ENCODE results near the gene ZFR2. TPM values are rescaled to one million over a fixed set of nuclear protein-coding genes. Genes with fewer than 3 reads are reported as not detected.
"Not testable (repeated sequence)": the region's sequence is repeated elsewhere in the genome, so short reads cannot be mapped to it uniquely, and the experiment has no call there.

ZFR2 gene
- total and polyA plus RNA-seq, 7 experiments from 2014 or later = 0.22 to 5.5 (median 1.7) TPM

DNA sequence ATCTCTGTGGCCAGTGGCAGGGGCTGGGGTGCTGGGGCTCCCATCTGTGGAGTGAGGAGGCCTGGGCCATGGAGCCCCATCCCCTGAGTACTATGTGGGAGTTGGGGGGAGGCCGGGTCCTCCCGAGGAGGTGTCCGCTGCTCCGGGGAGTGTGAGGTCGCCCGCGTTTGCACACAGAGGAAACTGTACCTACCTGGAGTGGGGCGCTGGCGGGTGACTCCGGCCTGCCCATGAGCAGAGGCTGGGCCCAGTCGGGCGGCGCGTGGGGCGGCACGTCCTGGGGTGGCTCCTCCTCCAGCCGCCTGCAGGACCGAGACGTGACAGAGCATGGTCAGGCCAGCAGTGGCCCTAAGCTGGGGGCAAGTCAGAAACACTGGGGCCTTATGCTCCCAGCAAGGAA is 48.8 kb downstream of the ZFR2 start:
- Mint-ChIP-seq H3K4me3 (no peak overlapping the region), H3K27ac (no peak overlapping the region), H3K9me3 (peaks cover 0 to 4% (median 0%) of the 10 kb centered on the region in 11 donors), H3K36me3 (no peaks in the 10 kb centered on the region), H3K27me3 (no peaks in the 10 kb centered on the region), H3K4me1 (peaks cover 2 to 42% (median 23%) of the 10 kb centered on the region in 7 donors)
- no peaks in the 10 kb centered on the region for H3K27me3 ChIP-seq (ENCODE audit: control insufficient read depth in 2 of 2, insufficient read depth in 2 of 2, low read length in 2 of 2)
- no peaks in the 10 kb centered on the region for H3K9me3 ChIP-seq (ENCODE audit: control insufficient read depth in 2 of 3, low read length in 3 of 3)
- POLR2A ChIA-PET = interaction anchor here (3.0 kb wide), 1 partner anchor 58 kb away, joined by 18 read pairs; the partner anchor contains the start of genes APBA3 and MRPL54
- H3K36me3 ChIP-seq (ENCODE audit: control insufficient read depth in 2 of 3, insufficient read depth in 3 of 3, low read length in 3 of 3) = no peaks in the 10 kb centered on the region
- peaks cover 3 to 19% of the 10 kb centered on the region in 2 donors for H3K4me1 ChIP-seq (ENCODE audit: control insufficient read depth in 2 of 2, insufficient read depth in 2 of 2, low read length in 2 of 2)
- CTCF ChIA-PET = no interaction called here
- no peak for DNase-seq
- no peak for ATAC-seq
- intact Hi-C loops (cut with micrococcal nuclease) = loop anchor here (5.0 kb wide), 3 partner anchors 38 to 118 kb away; partner anchors contain the start of genes PIP5K1C (in 1 of the 2) and TJP3 (in 1 of the 2)
- H3K27ac ChIP-seq (ENCODE audit: low read depth, low read length) = no peak overlapping the region
- H3K4me3 ChIP-seq (ENCODE audit: low read length) = no peak overlapping the region

DNA sequence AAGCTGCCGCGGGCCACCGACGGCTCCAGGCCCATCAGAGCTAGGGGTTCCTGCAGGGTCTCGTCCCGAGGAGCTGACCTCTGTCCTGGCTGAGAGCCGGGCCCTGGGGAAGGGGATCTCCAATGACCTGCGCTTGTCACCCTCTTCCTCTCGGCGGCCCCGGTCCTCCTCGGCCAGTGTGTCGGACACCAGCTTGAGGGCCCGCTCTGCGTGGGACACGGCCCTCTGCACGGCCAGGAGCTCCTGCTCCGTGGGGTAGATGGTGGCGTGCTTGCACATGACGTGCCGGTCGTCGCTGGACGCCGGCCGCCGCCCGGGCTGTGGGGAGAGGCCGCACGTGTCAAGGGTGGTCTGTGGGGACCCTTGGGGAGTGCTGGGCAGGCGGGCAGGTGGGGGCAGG is 49.9 kb downstream of the ZFR2 start:
- Histone ChIP-seq H3K27ac (ENCODE audit: low read depth, low read length) (no peak overlapping the region), H3K27me3 (ENCODE audit: control insufficient read depth in 2 of 2, insufficient read depth in 2 of 2, low read length in 2 of 2) (no peaks in the 10 kb centered on the region), H3K4me3 (ENCODE audit: low read length) (no peak overlapping the region), H3K4me1 (ENCODE audit: control insufficient read depth in 2 of 2, insufficient read depth in 2 of 2, low read length in 2 of 2) (peaks cover 13 to 30% of the 10 kb centered on the region in 2 donors), H3K36me3 (ENCODE audit: control insufficient read depth in 2 of 3, insufficient read depth in 3 of 3, low read length in 3 of 3) (no peaks in the 10 kb centered on the region), H3K9me3 (ENCODE audit: control insufficient read depth in 2 of 3, low read length in 3 of 3) (no peaks in the 10 kb centered on the region)
- intact Hi-C loops (cut with micrococcal nuclease) = no loop called here
- Mint-ChIP-seq H3K9me3 (peaks cover 0 to 4% (median 0%) of the 10 kb centered on the region in 11 donors), H3K4me3 (peak overlapping the region in 3 of 10 donors; percentile 41 to 66 (median 53)), H3K4me1 (peaks cover 12 to 53% (median 34%) of the 10 kb centered on the region in 7 donors), H3K36me3 (no peaks in the 10 kb centered on the region), H3K27ac (peak overlapping the region in 1 of 9 donors; percentile 72), H3K27me3 (no peaks in the 10 kb centered on the region)
- CTCF ChIA-PET = interaction anchor here (1.3 kb wide), 1 partner anchor 56 kb away, joined by 5 read pairs; the partner anchor contains the start of gene MRPL54
- no peak for DNase-seq
- ATAC-seq = no peak
- POLR2A ChIA-PET = interaction anchor here (0.8 to 3.0 kb wide), 3 partner anchors 12 to 128 kb away, joined by 3 to 18 read pairs (median 3); partner anchors contain the start of genes APBA3 and MRPL54

DNA sequence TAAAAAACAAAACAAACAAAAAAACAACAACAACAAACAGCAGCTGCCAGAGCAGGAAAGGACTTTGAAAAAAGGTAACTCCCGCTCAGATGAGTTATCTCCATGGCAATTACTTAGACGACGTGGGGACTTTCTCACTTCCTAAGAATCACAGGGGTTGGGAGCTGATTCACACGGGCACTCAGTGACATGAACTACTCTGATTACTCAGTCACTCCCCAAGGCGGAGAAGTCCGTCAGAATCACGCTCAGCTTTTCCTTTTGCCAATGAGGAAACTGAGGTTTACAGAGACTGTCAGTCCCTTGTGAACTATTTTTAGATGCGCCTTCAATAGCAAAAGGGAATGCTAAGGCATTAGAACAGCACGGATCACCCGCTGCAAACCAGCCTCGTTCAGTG is 50.4 kb downstream of the ZFR2 start:
- Mint-ChIP-seq H3K36me3 (no peaks in the 10 kb centered on the region), H3K27ac (peak overlapping the region in 5 of 9 donors; percentile 19 to 73 (median 68)), H3K27me3 (no peaks in the 10 kb centered on the region), H3K4me3 (peak overlapping the region in 7 of 10 donors; percentile 16 to 66 (median 50)), H3K4me1 (peaks cover 17 to 57% (median 38%) of the 10 kb centered on the region in 7 donors), H3K9me3 (peaks cover 0 to 4% (median 0%) of the 10 kb centered on the region in 11 donors)
- peak in 1 of 9 donors; percentile 39 for DNase-seq
- no peak overlapping the region for H3K27ac ChIP-seq (ENCODE audit: low read depth, low read length)
- H3K4me3 ChIP-seq (ENCODE audit: low read length) = no peak overlapping the region
- POLR2A ChIA-PET = interaction anchor here (0.6 to 3.0 kb wide), 5 partner anchors 12 to 128 kb away, joined by 3 to 18 read pairs (median 3); partner anchors contain the start of genes APBA3 and MRPL54
- peaks cover 17 to 34% of the 10 kb centered on the region in 2 donors for H3K4me1 ChIP-seq (ENCODE audit: control insufficient read depth in 2 of 2, insufficient read depth in 2 of 2, low read length in 2 of 2)
- H3K27me3 ChIP-seq (ENCODE audit: control insufficient read depth in 2 of 2, insufficient read depth in 2 of 2, low read length in 2 of 2) = no peaks in the 10 kb centered on the region
- intact Hi-C loops (cut with micrococcal nuclease) = no loop called here
- CTCF ChIA-PET = interaction anchor here (1.3 kb wide), 1 partner anchor 56 kb away, joined by 5 read pairs; the partner anchor contains the start of gene MRPL54
- peak; percentile 22 for ATAC-seq
- no peaks in the 10 kb centered on the region for H3K36me3 ChIP-seq (ENCODE audit: control insufficient read depth in 2 of 3, insufficient read depth in 3 of 3, low read length in 3 of 3)
- H3K9me3 ChIP-seq (ENCODE audit: control insufficient read depth in 2 of 3, low read length in 3 of 3) = no peaks in the 10 kb centered on the region

DNA sequence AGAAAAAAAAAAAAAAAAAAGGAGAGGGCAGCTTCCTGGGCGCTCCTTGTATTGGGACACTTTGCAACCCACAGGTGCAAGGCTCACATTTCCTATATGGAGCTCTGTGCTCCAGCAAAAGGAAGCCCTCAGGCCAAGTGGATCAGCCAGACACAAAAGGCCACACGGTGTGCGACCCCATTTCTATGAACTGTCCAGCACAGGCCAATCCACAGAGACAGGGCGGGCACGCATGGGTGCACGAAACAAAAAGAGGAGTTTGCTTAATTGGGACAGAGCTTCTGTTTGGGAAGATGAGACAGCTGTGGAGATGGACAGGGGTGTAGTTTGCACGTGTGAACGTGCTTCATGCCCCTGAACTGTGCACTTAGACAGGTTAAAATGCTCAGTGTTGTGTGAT is 51.1 kb downstream of the ZFR2 start:
- ATAC-seq (no peak), DNase-seq (no peak)
- Histone ChIP-seq H3K27me3 (ENCODE audit: control insufficient read depth in 2 of 2, insufficient read depth in 2 of 2, low read length in 2 of 2) (no peaks in the 10 kb centered on the region), H3K4me3 (ENCODE audit: low read length) (no peak overlapping the region), H3K27ac (ENCODE audit: low read depth, low read length) (no peak overlapping the region), H3K9me3 (ENCODE audit: control insufficient read depth in 2 of 3, low read length in 3 of 3) (no peaks in the 10 kb centered on the region), H3K36me3 (ENCODE audit: control insufficient read depth in 2 of 3, insufficient read depth in 3 of 3, low read length in 3 of 3) (no peaks in the 10 kb centered on the region), H3K4me1 (ENCODE audit: control insufficient read depth in 2 of 2, insufficient read depth in 2 of 2, low read length in 2 of 2) (peaks cover 24 to 41% of the 10 kb centered on the region in 2 donors)
- CTCF ChIA-PET = no interaction called here
- POLR2A ChIA-PET = interaction anchor here (0.6 to 3.0 kb wide), 3 partner anchors 21 to 56 kb away, joined by 3 to 18 read pairs (median 3); partner anchors contain the start of genes APBA3 and MRPL54
- H3K4me3 Mint-ChIP-seq = peak overlapping the region in 8 of 10 donors; percentile 13 to 66 (median 36)
- peaks cover 20 to 64% (median 45%) of the 10 kb centered on the region in 7 donors for H3K4me1 Mint-ChIP-seq
- no peaks in the 10 kb centered on the region for H3K27me3 Mint-ChIP-seq
- peaks cover 0 to 2% (median 0%) of the 10 kb centered on the region in 5 donors for H3K36me3 Mint-ChIP-seq
- H3K27ac Mint-ChIP-seq = peak overlapping the region in 7 of 9 donors; percentile 13 to 74 (median 62)
- intact Hi-C loops (cut with micrococcal nuclease) = no loop called here
- peaks cover 0 to 4% (median 0%) of the 10 kb centered on the region in 11 donors for H3K9me3 Mint-ChIP-seq

DNA sequence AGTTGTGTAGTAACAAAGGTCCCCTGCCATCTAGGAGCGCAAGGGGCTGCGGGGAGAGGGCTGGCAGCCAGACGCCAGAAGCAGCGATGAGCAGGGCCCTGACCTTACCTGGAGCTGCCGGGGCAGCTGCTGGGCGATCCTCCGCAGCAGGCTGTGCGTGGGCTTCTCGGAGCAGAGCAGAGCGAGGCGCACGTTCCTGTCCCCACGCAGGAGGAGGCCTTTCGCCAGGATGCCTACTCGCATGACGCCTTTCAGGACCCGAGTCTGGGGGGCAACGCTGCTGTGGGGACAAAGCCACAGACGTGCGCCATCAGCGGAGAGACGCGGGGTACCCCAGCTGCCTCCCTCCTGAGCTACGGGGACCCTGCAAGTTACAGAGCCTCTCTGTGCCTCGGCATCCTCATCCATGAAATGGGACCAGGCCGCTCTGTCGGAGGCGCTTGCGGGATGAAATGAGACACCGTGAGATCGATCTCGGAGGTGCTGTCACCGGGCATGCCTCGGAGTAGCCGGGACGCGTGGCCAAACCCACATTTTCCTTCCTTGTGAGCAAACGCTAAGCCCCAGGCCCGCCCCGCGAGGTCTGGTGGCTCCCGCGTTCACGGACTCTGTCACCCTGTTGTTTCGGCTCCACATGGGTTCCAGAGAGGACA is 52.1 kb downstream of the ZFR2 start:
- H3K4me1 ChIP-seq (ENCODE audit: control insufficient read depth in 2 of 2, insufficient read depth in 2 of 2, low read length in 2 of 2) = peaks cover 32 to 44% of the 10 kb centered on the region in 2 donors
- POLR2A ChIA-PET = interaction anchor here (2.2 kb wide), 1 partner anchor 54 kb away, joined by 17 read pairs; the partner anchor contains the start of genes APBA3 and MRPL54
- H3K36me3 Mint-ChIP-seq = peaks cover 0 to 2% (median 0%) of the 10 kb centered on the region in 5 donors
- no peak for DNase-seq
- H3K27me3 ChIP-seq (ENCODE audit: control insufficient read depth in 2 of 2, insufficient read depth in 2 of 2, low read length in 2 of 2) = no peaks in the 10 kb centered on the region
- H3K9me3 Mint-ChIP-seq = peaks cover 0 to 2% (median 0%) of the 10 kb centered on the region in 11 donors
- H3K27ac Mint-ChIP-seq = no peak overlapping the region
- CTCF ChIA-PET = no interaction called here
- no peak overlapping the region for H3K27ac ChIP-seq (ENCODE audit: low read depth, low read length)
- H3K4me3 ChIP-seq (ENCODE audit: low read length) = no peak overlapping the region
- no peaks in the 10 kb centered on the region for H3K36me3 ChIP-seq (ENCODE audit: control insufficient read depth in 2 of 3, insufficient read depth in 3 of 3, low read length in 3 of 3)
- no peaks in the 10 kb centered on the region for H3K9me3 ChIP-seq (ENCODE audit: control insufficient read depth in 2 of 3, low read length in 3 of 3)
- ATAC-seq = no peak
- peaks cover 28 to 67% (median 45%) of the 10 kb centered on the region in 7 donors for H3K4me1 Mint-ChIP-seq
- intact Hi-C loops (cut with micrococcal nuclease) = no loop called here
- H3K27me3 Mint-ChIP-seq = no peaks in the 10 kb centered on the region
- H3K4me3 Mint-ChIP-seq = no peak overlapping the region

DNA sequence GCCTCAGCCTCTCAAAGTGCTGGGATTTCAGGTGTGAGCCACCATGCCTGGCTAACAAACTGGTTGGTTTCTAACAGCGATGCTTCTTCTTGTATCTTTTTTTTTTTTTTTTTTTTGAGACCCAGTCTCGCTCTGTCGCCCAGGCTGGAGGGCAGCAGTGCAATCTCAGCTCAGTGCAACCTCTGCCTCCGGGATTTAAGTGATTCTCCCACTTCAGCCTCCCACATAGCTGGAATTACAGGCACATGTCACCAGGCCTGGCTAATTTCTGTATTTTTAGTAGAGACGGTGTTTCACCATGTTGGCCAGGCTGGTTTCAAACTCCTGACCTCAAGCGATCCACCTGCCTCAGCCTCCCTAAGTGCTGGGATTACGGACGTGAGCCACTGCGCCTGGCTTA is 52.7 kb downstream of the ZFR2 start:
- H3K27me3 ChIP-seq (ENCODE audit: control insufficient read depth in 2 of 2, insufficient read depth in 2 of 2, low read length in 2 of 2); H3K36me3 Mint-ChIP-seq; ATAC-seq; H3K4me3 ChIP-seq (ENCODE audit: low read length); H3K27ac ChIP-seq (ENCODE audit: low read depth, low read length); intact Hi-C loops (cut with micrococcal nuclease); H3K9me3 ChIP-seq (ENCODE audit: control insufficient read depth in 2 of 3, low read length in 3 of 3); H3K36me3 ChIP-seq (ENCODE audit: control insufficient read depth in 2 of 3, insufficient read depth in 3 of 3, low read length in 3 of 3); H3K27me3 Mint-ChIP-seq; H3K9me3 Mint-ChIP-seq; DNase-seq: not testable (repeated sequence)
- Mint-ChIP-seq H3K4me1 (peaks cover 23 to 61% (median 45%) of the 10 kb centered on the region in 7 donors), H3K27ac (peak overlapping the region in 1 of 9 donors; percentile 13), H3K4me3 (peak overlapping the region in 2 of 10 donors; percentile 16 to 28)
- H3K4me1 ChIP-seq (ENCODE audit: control insufficient read depth in 2 of 2, insufficient read depth in 2 of 2, low read length in 2 of 2) = peaks cover 34 to 44% of the 10 kb centered on the region in 2 donors
- POLR2A ChIA-PET = interaction anchor here (2.2 kb wide), 1 partner anchor 54 kb away, joined by 17 read pairs; the partner anchor contains the start of genes APBA3 and MRPL54
- CTCF ChIA-PET = interaction anchor here (0.6 to 0.7 kb wide), 2 partner anchors 29 to 196 kb away, joined by 6 read pairs; no protein-coding TSS in a partner anchor
